Spleen (tissue), 11 donors: ENCODE data around the gene ZBTB7C. TPM values are rescaled to one million over a fixed set of nuclear protein-coding genes. Genes with fewer than 3 reads are reported as not detected.

Experiments
- DNase-seq: peaks from one replicate; pipeline ENCODE4 v3.0.0-alpha.2; 2020
- H3K27ac ChIP-seq, 8 donors: fragments of 200-600 bp; sonication (generic) in 7 of 8; 1 replicate in 4 of 8; 2 replicates in 4 of 8; pipeline versions ENCODE4 v1.5.0 to v1.8.0; 2016 to 2021; ENCODE audit warnings: inconsistent platforms in 4 of 8, mild to moderate bottlenecking in 4 of 8, moderate library complexity in 1 of 8
- H3K27me3 ChIP-seq, 7 donors: fragments of 200-600 bp; sonication (generic) in 6 of 7; replicated peaks in 1 of 7; 1 replicate in 4 of 7; 2 replicates in 3 of 7; pipeline versions ENCODE4 v1.5.0 to v1.8.0; 2016 to 2021; ENCODE audit warnings: inconsistent platforms in 3 of 7, mild to moderate bottlenecking in 1 of 7
- H3K36me3 ChIP-seq, 6 donors: fragments of 200-600 bp; sonication (generic) in 5 of 6; 1 replicate in 4 of 6; 2 replicates in 2 of 6; pipeline versions ENCODE4 v1.5.0 to v1.8.0; 2016 to 2021; ENCODE audit warnings: inconsistent platforms in 2 of 6
- H3K4me1 ChIP-seq, 6 donors: fragments of 200-600 bp; sonication (generic) in 5 of 6; 1 replicate in 3 of 6; 2 replicates in 3 of 6; pipeline versions ENCODE4 v1.5.0 to v1.8.0; 2016 to 2021; ENCODE audit warnings: inconsistent platforms in 3 of 6
- H3K4me3 ChIP-seq, 8 donors: fragments of 200-600 bp; sonication (generic) in 7 of 8; 1 replicate in 4 of 8; 2 replicates in 4 of 8; pipeline versions ENCODE4 v1.5.0 to v1.8.0; 2016 to 2021; ENCODE audit warnings: inconsistent platforms in 4 of 8, mild to moderate bottlenecking in 4 of 8, moderate library complexity in 2 of 8
- H3K9me3 ChIP-seq, 8 donors: fragments of 200-600 bp; sonication (generic) in 7 of 8; 1 replicate in 4 of 8; 2 replicates in 4 of 8; pipeline versions ENCODE4 v1.5.0 to v1.8.0; 2016 to 2021; ENCODE audit warnings: inconsistent platforms in 4 of 8
- POLR2A ChIP-seq, 3 donors: fragments of 450-650 bp; IDR thresholded peaks; one replicate each; pipeline ENCODE4 v1.5.1; 2017; ENCODE audit warnings: antibody characterized with exemption in 3 of 3, mild to moderate bottlenecking in 1 of 3
- POLR2AphosphoS5 ChIP-seq, 3 donors: sonication (generic); formaldehyde crosslinking; IDR thresholded peaks; one replicate each; pipeline ENCODE4 v1.5.1; 2017; ENCODE audit warnings: antibody characterized with exemption in 3 of 3
- WGBS, 5 donors: extraction: QIAGEN DNeasy Blood & Tissue Kit in 3 of 5; methylation state at CpG; one replicate each; pipeline versions ENCODE4 v1.1.5 to v1.1.7; 2013 to 2018; 5-methylcytosine and 5-hydroxymethylcytosine counted together
- intact Hi-C: fragments of 100-400 bp; cut with DNase I; formaldehyde crosslinking; loops from one replicate; pipeline ENCODE4 v1.15.0; 2023; ENCODE audit warnings: low total_unique reads
- polyA plus RNA-seq, 3 donors: library from polyadenylated mRNA; stranded (reverse); fragments of 200-250 nt; gene quantifications; one replicate each; pipeline ENCODE4 v1.2.1, GENCODE V29; 2013
- total RNA-seq, 7 donors: library from RNA; depleted of rRNA in 3 of 7; stranded (reverse); fragments of >200 nt in 3 of 7; fragmentation: NEBNext Ultra II Directional in 4 of 7; extraction: Animal tissue kit (Norgen Biotek cat#: 25700) in 4 of 7; gene quantifications; one replicate each; pipeline versions ENCODE4 v1.1.0 to v1.2.1, GENCODE V29; 2016 to 2021
- TF ChIP-seq, protein P1 (sequence below), 11 experiments: fragments of 200-600 bp in 7 of 11; fragments of 450-650 bp in 4 of 11; sonication (generic) in 4 of 11; IDR thresholded peaks in 8 of 11; conservative IDR thresholded peaks in 3 of 11; 1 replicate in 7 of 11; 2 replicates in 4 of 11; pipeline versions ENCODE4 v1.4.0 to v1.8.0; 2016 to 2021; ENCODE audit warnings: antibody characterized with exemption in 11 of 11, inconsistent platforms in 4 of 11, mild to moderate bottlenecking in 1 of 11
- donor health status: healthy with polysubstance abuse.
- donor health status: DM: no; HTN: no; CAD: no; lungs with moderate emphysema.
- donor health status: DM: no; HTN: no; CAD: no.
- donor health status: Bipolar disorder and iron deficiency.
- donor health status: healthy.
- donor health status: DM: no; HTN: no; CAD: no.
- donor health status: DM: yes; HTN: yes; CAD: no.

Gene ZBTB7C
- total and polyA plus RNA-seq, 10 donors, result 1.00 to 64.2 (median 18.8) TPM

DNA sequence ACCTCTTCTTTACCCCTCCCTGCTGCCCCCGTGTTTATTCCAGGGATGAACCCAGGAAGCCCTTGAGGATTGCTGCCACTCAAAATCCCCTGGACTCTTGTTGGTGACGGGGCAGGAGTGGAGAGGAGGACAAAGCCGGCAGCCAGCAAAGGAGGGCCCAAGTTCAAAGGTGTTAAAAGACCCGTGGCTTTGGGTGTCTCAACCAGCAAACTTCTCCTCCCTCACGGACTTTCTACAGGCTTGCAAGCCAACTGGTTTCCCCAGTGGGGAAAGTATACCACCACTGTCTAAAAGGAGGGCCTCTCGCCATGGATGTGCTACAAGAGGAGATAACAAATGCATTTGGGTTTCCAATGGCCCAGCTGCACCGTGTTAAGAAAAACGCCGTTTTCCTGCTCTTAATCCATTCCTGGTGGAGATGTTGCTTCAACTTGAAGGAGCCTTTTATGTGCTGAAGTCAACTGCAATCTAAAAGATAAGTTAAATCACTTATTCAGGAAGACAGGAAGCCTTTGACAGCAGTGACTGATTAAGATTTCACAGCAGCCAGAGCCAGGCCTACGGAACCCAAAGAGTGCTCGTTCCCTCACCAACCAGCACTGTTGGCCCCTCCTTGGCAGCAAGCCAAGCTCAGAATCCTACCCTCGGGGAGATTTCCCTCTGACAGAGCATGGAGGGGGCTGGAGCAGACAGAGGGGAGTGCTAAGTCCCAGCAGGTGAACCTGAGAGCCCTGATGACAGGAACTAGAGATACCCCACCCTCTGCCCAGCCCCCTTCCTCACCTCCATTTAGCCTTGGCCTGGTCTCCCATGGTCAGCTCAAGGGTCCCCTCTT lies 57.8 kb downstream of the ZBTB7C start:
- TF ChIP-seq, protein P1, sequence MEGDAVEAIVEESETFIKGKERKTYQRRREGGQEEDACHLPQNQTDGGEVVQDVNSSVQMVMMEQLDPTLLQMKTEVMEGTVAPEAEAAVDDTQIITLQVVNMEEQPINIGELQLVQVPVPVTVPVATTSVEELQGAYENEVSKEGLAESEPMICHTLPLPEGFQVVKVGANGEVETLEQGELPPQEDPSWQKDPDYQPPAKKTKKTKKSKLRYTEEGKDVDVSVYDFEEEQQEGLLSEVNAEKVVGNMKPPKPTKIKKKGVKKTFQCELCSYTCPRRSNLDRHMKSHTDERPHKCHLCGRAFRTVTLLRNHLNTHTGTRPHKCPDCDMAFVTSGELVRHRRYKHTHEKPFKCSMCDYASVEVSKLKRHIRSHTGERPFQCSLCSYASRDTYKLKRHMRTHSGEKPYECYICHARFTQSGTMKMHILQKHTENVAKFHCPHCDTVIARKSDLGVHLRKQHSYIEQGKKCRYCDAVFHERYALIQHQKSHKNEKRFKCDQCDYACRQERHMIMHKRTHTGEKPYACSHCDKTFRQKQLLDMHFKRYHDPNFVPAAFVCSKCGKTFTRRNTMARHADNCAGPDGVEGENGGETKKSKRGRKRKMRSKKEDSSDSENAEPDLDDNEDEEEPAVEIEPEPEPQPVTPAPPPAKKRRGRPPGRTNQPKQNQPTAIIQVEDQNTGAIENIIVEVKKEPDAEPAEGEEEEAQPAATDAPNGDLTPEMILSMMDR (IDR thresholded peaks at IDR 0.05 in 8 of 11, conservative IDR thresholded peaks at IDR 0.05 in 3 of 11), result no peak
- no peak for TF ChIP-seq POLR2AphosphoS5 (IDR thresholded peaks at IDR 0.05)
- no peak for TF ChIP-seq POLR2A (IDR thresholded peaks at IDR 0.05)
- 61 to 67% (median 63%) methylated on average over 11 to 12 of the region's 12 CpGs for WGBS, 5 donors
- intact Hi-C loops, result no loop called here
- Histone ChIP-seq H3K4me1 (peaks cover 0 to 40% (median 14%) of the 10 kb centered on the region in 6 donors), H3K9me3 (no peaks in the 10 kb centered on the region), H3K36me3 (no peaks in the 10 kb centered on the region), H3K4me3 (no peak overlapping the region), H3K27me3 (no peaks in the 10 kb centered on the region), H3K27ac (peak overlapping the region in 1 of 8 donors; percentile 4)
- DNase-seq, result no peak

DNA sequence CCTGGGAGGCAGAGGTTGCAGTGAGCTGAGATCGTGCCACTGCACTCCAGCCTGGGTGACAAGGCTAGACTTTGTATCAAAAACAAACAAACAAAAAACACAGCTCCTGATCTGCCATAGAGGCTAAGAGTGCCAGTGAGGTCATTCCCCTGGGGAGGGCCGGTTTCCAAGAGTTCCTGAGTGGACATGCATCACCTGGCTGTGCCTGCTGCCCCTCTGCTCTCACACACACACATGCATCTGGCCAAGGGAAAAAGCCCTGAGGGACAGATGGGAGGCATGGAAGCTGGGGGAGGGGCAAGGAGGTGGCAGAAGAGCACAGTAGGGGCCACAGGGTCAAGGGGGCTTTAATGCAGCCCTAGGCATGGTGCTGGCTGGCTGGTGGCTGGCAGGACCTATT lies 60.4 kb downstream of the ZBTB7C start:
- intact Hi-C loops, result no loop called here
- peak; percentile 59 for DNase-seq
- H3K4me3 ChIP-seq, result no peak overlapping the region
- H3K27ac ChIP-seq, result no peak overlapping the region
- H3K4me1 ChIP-seq, result peaks cover 0 to 32% (median 7%) of the 10 kb centered on the region in 6 donors
- H3K9me3 ChIP-seq, result no peaks in the 10 kb centered on the region
- no peaks in the 10 kb centered on the region for H3K36me3 ChIP-seq
- 61 to 71% (median 66%) methylated on average over 2 of the region's 2 CpGs for WGBS, 5 donors
- TF ChIP-seq, protein P1 (IDR thresholded peaks at IDR 0.05 in 8 of 11, conservative IDR thresholded peaks at IDR 0.05 in 3 of 11), result no peak
- TF ChIP-seq POLR2AphosphoS5 (IDR thresholded peaks at IDR 0.05) (no peak), POLR2A (IDR thresholded peaks at IDR 0.05) (no peak)
- H3K27me3 ChIP-seq, result no peaks in the 10 kb centered on the region

GRCh38 chr18:48347756-48348326 lies 61.3 kb downstream of the ZBTB7C start:
- peak in 1 of 3 donors; percentile 28 for TF ChIP-seq POLR2AphosphoS5 (IDR thresholded peaks at IDR 0.05)
- TF ChIP-seq, protein P1 (IDR thresholded peaks at IDR 0.05 in 8 of 11, conservative IDR thresholded peaks at IDR 0.05 in 3 of 11), result no peak
- whole genome bisulfite sequencing, 5 donors, result 49 to 85% (median 72%) methylated on average over 3 of the region's 3 CpGs
- intact Hi-C loops, result no loop called here

DNA sequence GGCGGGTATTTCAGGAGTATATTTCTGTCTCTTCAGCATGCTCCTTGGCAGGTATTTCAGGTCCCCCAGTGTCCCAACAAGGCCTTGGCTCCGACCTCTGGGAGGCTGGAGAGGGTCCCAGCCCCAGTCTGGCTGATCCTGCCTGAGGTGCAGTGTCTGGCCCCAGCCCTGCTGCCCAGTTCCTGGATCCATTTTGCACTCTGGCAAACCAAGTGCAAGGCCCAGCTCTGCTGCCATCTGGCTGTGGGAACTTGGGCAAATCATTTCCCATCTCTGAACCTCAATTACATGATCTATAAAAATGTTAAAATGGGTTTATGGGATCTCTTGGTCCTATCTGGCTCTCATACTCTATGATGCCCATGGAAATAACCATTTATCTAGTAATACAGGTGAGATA lies 63.6 kb downstream of the ZBTB7C start:
- H3K4me1 ChIP-seq, result peaks cover 0 to 51% (median 18%) of the 10 kb centered on the region in 6 donors
- WGBS, 5 donors, result 58 to 82% (median 80%) methylated on average over 2 of the region's 2 CpGs
- intact Hi-C loops, result no loop called here
- no peak overlapping the region for H3K27ac ChIP-seq
- no peaks in the 10 kb centered on the region for H3K27me3 ChIP-seq
- DNase-seq, result peak; percentile 58
- TF ChIP-seq POLR2AphosphoS5 (IDR thresholded peaks at IDR 0.05) (no peak), POLR2A (IDR thresholded peaks at IDR 0.05) (no peak)
- TF ChIP-seq, protein P1 (IDR thresholded peaks at IDR 0.05 in 8 of 11, conservative IDR thresholded peaks at IDR 0.05 in 3 of 11), result peak in 2 of 11 experiments; percentile 23 to 28
- H3K4me3 ChIP-seq, result no peak overlapping the region
- H3K9me3 ChIP-seq, result no peaks in the 10 kb centered on the region
- H3K36me3 ChIP-seq, result no peaks in the 10 kb centered on the region

More at GRCh38 chr18:48347756-48348326, 61.3 kb downstream of the ZBTB7C start:
- no peak for DNase-seq
- no peaks in the 10 kb centered on the region for H3K9me3 ChIP-seq
- H3K4me3 ChIP-seq, result no peak overlapping the region
- H3K36me3 ChIP-seq, result no peaks in the 10 kb centered on the region
- H3K27me3 ChIP-seq, result no peaks in the 10 kb centered on the region
- H3K4me1 ChIP-seq, result peaks cover 0 to 40% (median 10%) of the 10 kb centered on the region in 6 donors
- H3K27ac ChIP-seq, result no peak overlapping the region
